ENCODE data around the gene TERT.

The TERT gene

GRCh38 chr5:1272201-1272600 is 22.7 kb downstream of the TERT start:
- Histone ChIP-seq H4K20me1 (ENCODE audit: low read depth, low read length) (no peaks in the 10 kb centered on the region), H3K27me3 (ENCODE audit: low read length) (no peaks in the 10 kb centered on the region), H3K4me3 (ENCODE audit: insufficient read depth, low read length, poor library complexity, severe bottlenecking) (no peak overlapping the region), H3K4me2 (ENCODE audit: low read depth, low read length, poor library complexity, severe bottlenecking) (no peak overlapping the region), H3K9ac (ENCODE audit: low read length) (no peak overlapping the region), H2AFZ (ENCODE audit: low read depth, low read length, severe bottlenecking) (no peak overlapping the region), H3K79me2 (ENCODE audit: insufficient read depth, low read length) (peaks cover 20% of the 10 kb centered on the region), H3F3A (ENCODE audit: insufficient read depth) (no peaks in the 10 kb centered on the region), H3K36me3 (ENCODE audit: low read length) (0 out of 2 replicates have a peak, but pooled peaks cover 4% of the 10 kb centered on the region), H3K27ac (ENCODE audit: low read depth, low read length) (no peak overlapping the region), H3K9me3 (ENCODE audit: insufficient read depth, low read length) (no peaks in the 10 kb centered on the region), H3K9me2 (replicated peaks; ENCODE audit: insufficient read depth, low read length) (no peaks in the 10 kb centered on the region)
- no peak for TF ChIP-seq EZH2phosphoT487 (conservative IDR thresholded peaks at IDR 0.05; ENCODE audit: low read length)
- no peak for TF ChIP-seq CTCF (IDR thresholded peaks at IDR 0.05; ENCODE audit: insufficient read depth, low read length, poor library complexity, severe bottlenecking)

- Histone ChIP-seq H4K20me1 (ENCODE audit: low read depth, low read length) (no peaks in the 10 kb centered on the region), H3K27ac (ENCODE audit: low read depth, low read length) (no peak overlapping the region), H3K27me3 (ENCODE audit: low read length) (no peaks in the 10 kb centered on the region), H3K4me2 (ENCODE audit: low read depth, low read length, poor library complexity, severe bottlenecking) (no peak overlapping the region), H3K9me3 (ENCODE audit: insufficient read depth, low read length) (no peaks in the 10 kb centered on the region), H3K36me3 (ENCODE audit: low read length) (0 out of 2 replicates have a peak, but pooled peaks cover 4% of the 10 kb centered on the region), H3K9me2 (replicated peaks; ENCODE audit: insufficient read depth, low read length) (no peaks in the 10 kb centered on the region), H3K9ac (ENCODE audit: low read length) (no peak overlapping the region), H2AFZ (ENCODE audit: low read depth, low read length, severe bottlenecking) (no peak overlapping the region), H3K4me3 (ENCODE audit: insufficient read depth, low read length, poor library complexity, severe bottlenecking) (no peak overlapping the region), H3F3A (ENCODE audit: insufficient read depth) (no peaks in the 10 kb centered on the region), H3K79me2 (ENCODE audit: insufficient read depth, low read length) (peaks cover 20% of the 10 kb centered on the region)
- TF ChIP-seq EZH2phosphoT487 (conservative IDR thresholded peaks at IDR 0.05; ENCODE audit: low read length) (no peak), CTCF (IDR thresholded peaks at IDR 0.05; ENCODE audit: insufficient read depth, low read length, poor library complexity, severe bottlenecking) (no peak)
Measured at GRCh38 chr5:1270933-1271914, 23.6 kb downstream of the TERT start.

- Histone ChIP-seq H3K27ac (ENCODE audit: low read depth, low read length) (no peak overlapping the region), H3K4me2 (ENCODE audit: low read depth, low read length, poor library complexity, severe bottlenecking) (no peak overlapping the region), H3K4me3 (ENCODE audit: insufficient read depth, low read length, poor library complexity, severe bottlenecking) (no peak overlapping the region), H4K20me1 (ENCODE audit: low read depth, low read length) (no peaks in the 10 kb centered on the region), H2AFZ (ENCODE audit: low read depth, low read length, severe bottlenecking) (no peak overlapping the region), H3K36me3 (ENCODE audit: low read length) (0 out of 2 replicates have a peak, but pooled peaks cover 4% of the 10 kb centered on the region), H3K79me2 (ENCODE audit: insufficient read depth, low read length) (peaks cover 17% of the 10 kb centered on the region), H3K27me3 (ENCODE audit: low read length) (no peaks in the 10 kb centered on the region), H3K9me2 (replicated peaks; ENCODE audit: insufficient read depth, low read length) (no peaks in the 10 kb centered on the region), H3K9me3 (ENCODE audit: insufficient read depth, low read length) (no peaks in the 10 kb centered on the region), H3F3A (ENCODE audit: insufficient read depth) (no peaks in the 10 kb centered on the region), H3K9ac (ENCODE audit: low read length) (no peak overlapping the region)
- TF ChIP-seq EZH2phosphoT487 (conservative IDR thresholded peaks at IDR 0.05; ENCODE audit: low read length), result no peak
- no peak for TF ChIP-seq CTCF (IDR thresholded peaks at IDR 0.05; ENCODE audit: insufficient read depth, low read length, poor library complexity, severe bottlenecking)
Measured at GRCh38 chr5:1270426-1270825, 24.4 kb downstream of the TERT start.
